Measurements from ENCODE around the gene PLXNB2.
"Not testable (repeated sequence)": the region's sequence is repeated elsewhere in the genome, so short reads cannot be mapped to it uniquely, and the experiment has no call there.

Gene PLXNB2

GRCh38 chr22:50275181-50276055 is 32.0 kb downstream of the PLXNB2 start:
- Mint-ChIP-seq H3K27me3 (peaks cover 6% of the 10 kb centered on the region), H3K36me3 (ENCODE audit: low read depth) (no peaks in the 10 kb centered on the region), H3K27ac (no peak overlapping the region), H3K4me1 (ENCODE audit: low read depth) (peaks cover 10% of the 10 kb centered on the region), H3K9me3 (no peaks in the 10 kb centered on the region), H3K4me3 (no peak overlapping the region)
- no peak for DNase-seq

GRCh38 chr22:50274771-50275170 is 32.7 kb downstream of the PLXNB2 start:
- DNase-seq: no peak
- Mint-ChIP-seq H3K36me3 (ENCODE audit: low read depth) (no peaks in the 10 kb centered on the region), H3K4me3 (no peak overlapping the region), H3K27ac (no peak overlapping the region), H3K27me3 (peaks cover 6% of the 10 kb centered on the region), H3K4me1 (ENCODE audit: low read depth) (peaks cover 11% of the 10 kb centered on the region), H3K9me3 (no peaks in the 10 kb centered on the region)

GRCh38 chr22:50274311-50274710 is 33.1 kb downstream of the PLXNB2 start:
- Mint-ChIP-seq H3K4me3 (no peak overlapping the region), H3K27me3 (peaks cover 6% of the 10 kb centered on the region), H3K9me3 (no peaks in the 10 kb centered on the region), H3K27ac (no peak overlapping the region), H3K4me1 (ENCODE audit: low read depth) (peaks cover 13% of the 10 kb centered on the region), H3K36me3 (ENCODE audit: low read depth) (no peaks in the 10 kb centered on the region)
- DNase-seq: peak; percentile 56

GRCh38 chr22:50273781-50274180 is 33.7 kb downstream of the PLXNB2 start:
- H3K27ac Mint-ChIP-seq; H3K4me3 Mint-ChIP-seq; H3K27me3 Mint-ChIP-seq; H3K9me3 Mint-ChIP-seq; H3K36me3 Mint-ChIP-seq (ENCODE audit: low read depth); DNase-seq: not testable (repeated sequence)
- H3K4me1 Mint-ChIP-seq (ENCODE audit: low read depth): peaks cover 14% of the 10 kb centered on the region

GRCh38 chr22:50273352-50273751 is 34.1 kb downstream of the PLXNB2 start:
- not testable (repeated sequence) for H3K9me3 Mint-ChIP-seq
- peaks cover 17% of the 10 kb centered on the region for H3K4me1 Mint-ChIP-seq (ENCODE audit: low read depth)

GRCh38 chr22:50272044-50272802 is 35.2 kb downstream of the PLXNB2 start:
- peaks cover 21% of the 10 kb centered on the region for H3K4me1 Mint-ChIP-seq (ENCODE audit: low read depth)
- no peaks in the 10 kb centered on the region for H3K9me3 Mint-ChIP-seq
- H3K36me3 Mint-ChIP-seq (ENCODE audit: low read depth): no peaks in the 10 kb centered on the region
- H3K27ac Mint-ChIP-seq: no peak overlapping the region
- no peak for DNase-seq
- peaks cover 10% of the 10 kb centered on the region for H3K27me3 Mint-ChIP-seq
- no peak overlapping the region for H3K4me3 Mint-ChIP-seq

More at GRCh38 chr22:50273352-50273751, 34.1 kb downstream of the PLXNB2 start:
- not testable (repeated sequence) for H3K4me3 Mint-ChIP-seq; H3K27me3 Mint-ChIP-seq; H3K36me3 Mint-ChIP-seq (ENCODE audit: low read depth); H3K27ac Mint-ChIP-seq; DNase-seq

GRCh38 chr22:50271519-50271970 is 35.9 kb downstream of the PLXNB2 start:
- Mint-ChIP-seq H3K4me1 (ENCODE audit: low read depth) (peaks cover 21% of the 10 kb centered on the region), H3K36me3 (ENCODE audit: low read depth) (no peaks in the 10 kb centered on the region), H3K4me3 (no peak overlapping the region), H3K9me3 (no peaks in the 10 kb centered on the region), H3K27ac (no peak overlapping the region), H3K27me3 (peaks cover 10% of the 10 kb centered on the region)
- peak; percentile 70 for DNase-seq

- Mint-ChIP-seq H3K36me3 (ENCODE audit: low read depth) (no peaks in the 10 kb centered on the region), H3K4me1 (ENCODE audit: low read depth) (peaks cover 21% of the 10 kb centered on the region), H3K9me3 (no peaks in the 10 kb centered on the region), H3K27ac (no peak overlapping the region), H3K27me3 (peaks cover 10% of the 10 kb centered on the region), H3K4me3 (peak overlapping the region; percentile 69)
- DNase-seq: peak; percentile 79
Measured at GRCh38 chr22:50270666-50271394, 36.6 kb downstream of the PLXNB2 start.

GRCh38 chr22:50269970-50270665 is 37.3 kb downstream of the PLXNB2 start, which contains the start of gene MAPK11:
TSS of gene MAPK11 (minus strand) at chr22:50270380. CDS start at chr22:50270292, 88 bp downstream.
- H3K4me1 Mint-ChIP-seq (ENCODE audit: low read depth): peaks cover 21% of the 10 kb centered on the region
- peak; percentile 81 for DNase-seq

GRCh38 chr22:50269573-50269969 is 37.9 kb downstream of the PLXNB2 start:
- Mint-ChIP-seq H3K36me3 (ENCODE audit: low read depth) (no peaks in the 10 kb centered on the region), H3K27me3 (peaks cover 10% of the 10 kb centered on the region), H3K4me1 (ENCODE audit: low read depth) (peaks cover 21% of the 10 kb centered on the region), H3K4me3 (peak overlapping the region; percentile 74), H3K9me3 (no peaks in the 10 kb centered on the region), H3K27ac (no peak overlapping the region)
- no peak for DNase-seq

More at GRCh38 chr22:50269970-50270665, 37.3 kb downstream of the PLXNB2 start, which contains the start of gene MAPK11:
- Mint-ChIP-seq H3K9me3 (no peaks in the 10 kb centered on the region), H3K36me3 (ENCODE audit: low read depth) (no peaks in the 10 kb centered on the region), H3K27ac (no peak within 1 kb of the TSS), H3K4me3 (peak within 1 kb of the TSS; percentile 74), H3K27me3 (peaks cover 10% of the 10 kb centered on the region)

GRCh38 chr22:50268655-50269113 is 38.8 kb downstream of the PLXNB2 start:
- no peaks in the 10 kb centered on the region for H3K9me3 Mint-ChIP-seq
- no peaks in the 10 kb centered on the region for H3K36me3 Mint-ChIP-seq (ENCODE audit: low read depth)
- peaks cover 16% of the 10 kb centered on the region for H3K27me3 Mint-ChIP-seq
- peaks cover 17% of the 10 kb centered on the region for H3K4me1 Mint-ChIP-seq (ENCODE audit: low read depth)
- no peak for DNase-seq
- H3K27ac Mint-ChIP-seq: no peak overlapping the region
- H3K4me3 Mint-ChIP-seq: peak overlapping the region; percentile 74

GRCh38 chr22:50267591-50268390 is 39.7 kb downstream of the PLXNB2 start:
- DNase-seq: peak; percentile 66
- H3K4me3 Mint-ChIP-seq: no peak overlapping the region
- peaks cover 24% of the 10 kb centered on the region for H3K27me3 Mint-ChIP-seq
- H3K4me1 Mint-ChIP-seq (ENCODE audit: low read depth): peaks cover 17% of the 10 kb centered on the region
- H3K27ac Mint-ChIP-seq: no peak overlapping the region
- no peaks in the 10 kb centered on the region for H3K9me3 Mint-ChIP-seq
- H3K36me3 Mint-ChIP-seq (ENCODE audit: low read depth): no peaks in the 10 kb centered on the region

- Mint-ChIP-seq H3K4me1 (ENCODE audit: low read depth) (peaks cover 24% of the 10 kb centered on the region), H3K27ac (no peak overlapping the region), H3K27me3 (peaks cover 27% of the 10 kb centered on the region), H3K36me3 (ENCODE audit: low read depth) (no peaks in the 10 kb centered on the region), H3K9me3 (no peaks in the 10 kb centered on the region), H3K4me3 (no peak overlapping the region)
- no peak for DNase-seq
Measured at GRCh38 chr22:50266994-50267393, 40.5 kb downstream of the PLXNB2 start.
